Stimulated activated CD8-positive, alpha-beta memory T cell treated with anti-CD3 and anti-CD28 coated beads, Interleukin-7, amount 100 ng/mL, for 1 hour (primary cell): ENCODE results near the gene PDIA5.

ENCODE experiments used
- DNase-seq, 2 donors: peaks; one replicate each; pipeline ENCODE4 v3.0.0-alpha.2; 2020; ENCODE audit warnings: low read depth in 2 of 2

Gene PDIA5

DNA sequence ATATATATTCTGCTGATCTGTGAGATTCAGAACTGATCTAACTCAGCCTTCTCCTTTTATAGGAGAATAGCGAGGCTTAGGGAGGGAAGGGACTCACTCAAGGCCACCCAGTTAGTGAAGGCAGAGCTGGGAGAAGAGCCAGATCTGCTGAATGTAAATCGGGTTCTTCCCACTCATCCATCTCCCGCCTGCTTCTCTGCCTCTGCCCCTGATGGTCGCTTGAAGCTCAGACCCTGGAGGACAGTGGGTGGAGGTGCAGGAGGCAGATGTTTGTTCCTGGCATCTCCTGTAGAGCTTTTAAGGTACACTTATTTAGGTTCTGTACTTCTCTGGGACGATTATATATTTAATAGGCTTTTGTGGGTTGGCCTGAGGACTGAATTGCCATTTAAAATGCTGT, 4.3 kb downstream of the PDIA5 start:
- DNase-seq = no peak

DNA sequence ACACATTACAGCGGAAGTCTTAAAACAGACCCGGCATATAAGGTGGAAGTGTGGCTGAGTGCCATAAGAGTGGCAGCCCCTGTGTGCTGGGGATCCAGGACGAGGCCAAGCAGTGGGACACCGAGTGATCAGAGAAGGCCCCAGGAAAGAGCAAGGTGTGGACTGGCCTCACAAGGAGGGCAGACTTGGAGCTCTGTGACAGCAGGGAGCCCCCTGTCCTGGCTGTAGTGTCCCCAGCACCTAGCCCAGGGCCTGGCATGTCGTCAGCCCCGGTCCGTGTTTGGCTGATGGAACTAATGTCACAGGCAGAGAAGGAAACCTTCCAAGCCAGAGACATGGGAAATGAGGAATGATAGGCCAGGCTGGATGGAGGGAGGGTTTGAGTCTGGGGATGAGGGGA, 4.8 kb downstream of the PDIA5 start:
- no peak for DNase-seq

DNA sequence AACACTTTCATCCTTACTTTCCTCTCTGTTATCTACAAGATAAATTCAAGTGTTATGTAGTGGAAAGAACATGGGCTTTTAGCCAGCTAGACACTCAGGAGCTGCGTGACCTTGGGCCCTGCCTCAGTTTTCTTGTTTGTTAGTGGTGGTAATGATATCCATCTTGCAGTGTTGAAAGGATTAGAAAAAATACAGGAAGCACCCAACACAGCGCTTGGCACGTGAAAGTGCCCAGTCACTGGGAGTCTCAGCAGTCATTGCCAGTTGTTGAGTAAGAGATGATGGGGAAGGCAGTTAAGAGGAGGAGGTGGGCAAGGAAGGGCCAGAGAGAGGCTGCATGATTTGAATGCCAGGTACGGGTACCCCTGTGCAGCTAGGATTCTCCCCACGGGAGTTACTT, 5.3 kb downstream of the PDIA5 start:
- DNase-seq = no peak

DNA sequence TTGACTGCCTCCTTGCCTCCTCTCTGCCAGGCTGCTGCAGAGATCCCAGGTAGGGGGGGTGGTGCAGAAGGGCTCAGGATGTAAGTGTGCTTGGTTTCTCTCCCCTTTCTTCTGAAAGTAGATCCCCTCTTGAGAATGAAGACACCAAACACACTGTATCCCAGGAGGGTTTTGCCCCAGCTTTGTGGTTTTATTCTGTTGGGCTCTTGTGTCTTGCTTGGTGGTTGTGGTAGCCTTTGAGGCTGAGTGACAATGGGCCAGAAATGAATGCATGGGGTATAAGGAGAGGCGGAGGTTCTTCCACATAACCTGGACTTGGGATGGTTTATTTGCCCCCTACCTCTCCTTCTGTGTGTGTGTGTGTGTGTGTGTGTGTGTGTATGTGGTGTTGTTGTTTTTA, 5.7 kb downstream of the PDIA5 start:
- DNase-seq = no peak

DNA sequence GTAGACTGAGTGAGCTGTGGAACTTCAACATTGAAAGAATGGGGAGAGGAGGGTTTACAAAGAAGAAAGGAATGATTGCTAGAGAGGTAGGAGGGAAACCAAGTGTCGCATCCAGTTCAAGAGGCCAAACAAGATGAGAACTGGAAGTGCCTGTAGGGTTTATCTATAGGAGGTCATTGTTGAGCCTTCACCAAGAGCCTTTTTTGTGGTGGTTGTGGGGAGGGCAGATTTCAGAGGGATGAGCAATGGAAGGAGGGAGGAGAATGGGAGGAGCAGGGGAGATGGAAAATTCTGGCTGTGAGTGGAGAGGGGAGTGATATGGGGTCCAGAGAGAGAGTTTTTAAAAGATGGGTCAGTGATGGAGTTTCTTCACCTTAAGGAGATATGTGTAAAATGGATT, 8.5 kb downstream of the PDIA5 start:
- no peak for DNase-seq

DNA sequence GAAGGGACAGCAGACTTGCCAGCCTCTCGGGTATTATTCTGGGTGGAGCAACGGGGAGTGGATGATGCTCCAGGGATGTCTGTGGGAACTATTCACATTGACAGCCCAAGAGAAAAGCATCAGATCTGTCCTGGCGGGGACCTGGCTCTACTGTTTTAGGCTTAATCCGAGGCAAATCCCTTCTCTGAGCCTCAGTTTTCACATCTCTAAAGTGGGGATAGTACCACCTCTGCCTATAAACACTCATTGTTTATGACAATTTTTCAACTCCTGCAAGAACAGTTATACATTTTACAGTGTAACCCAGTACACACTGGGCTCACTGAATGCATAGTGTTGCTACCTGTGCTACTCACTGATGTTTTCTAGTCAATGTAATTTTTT, 9.3 kb downstream of the PDIA5 start:
- no peak for DNase-seq

DNA sequence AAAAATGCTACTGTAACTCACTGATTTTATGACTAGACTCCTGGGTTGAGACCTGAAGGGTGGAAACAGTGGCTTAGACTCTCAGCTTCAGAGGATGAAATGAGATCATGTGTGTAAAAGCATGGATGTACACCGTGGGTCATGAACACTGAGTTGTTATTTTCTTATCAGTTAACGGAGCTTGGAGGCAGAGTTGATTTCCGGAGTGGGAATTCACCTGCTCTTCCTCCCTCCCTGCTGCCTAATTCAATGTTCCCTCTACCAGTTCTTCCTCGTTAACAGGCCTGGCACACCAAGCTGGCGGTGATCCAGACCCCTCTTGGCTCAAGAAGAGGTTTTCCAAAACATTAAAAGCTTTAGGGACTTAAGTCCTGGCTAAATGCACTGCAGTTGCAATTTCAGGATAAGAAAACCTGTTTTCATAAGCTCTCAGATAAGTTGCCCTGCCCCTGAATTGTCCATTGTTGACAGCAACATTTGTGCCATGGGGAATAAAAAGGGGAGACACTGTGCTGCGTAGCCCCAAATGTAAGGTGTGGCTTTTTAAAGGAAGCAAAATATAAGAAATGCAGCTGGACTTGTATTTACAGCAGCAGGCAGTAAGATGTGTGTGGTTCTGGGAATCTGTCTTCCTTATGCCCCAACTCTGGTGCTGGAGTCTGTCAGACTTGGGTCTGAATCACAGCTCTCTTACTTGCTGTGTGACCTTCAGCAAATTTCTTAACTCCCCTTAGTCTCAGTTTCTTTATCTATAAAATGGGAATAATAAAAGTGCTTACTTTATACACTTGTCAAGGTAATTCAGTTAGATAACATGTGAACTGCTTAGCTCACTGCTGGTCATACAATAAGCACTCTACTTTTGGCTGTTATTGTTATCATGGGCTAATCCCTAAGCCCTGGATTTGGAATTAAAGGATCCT, 9.9 kb downstream of the PDIA5 start:
- no peak for DNase-seq

DNA sequence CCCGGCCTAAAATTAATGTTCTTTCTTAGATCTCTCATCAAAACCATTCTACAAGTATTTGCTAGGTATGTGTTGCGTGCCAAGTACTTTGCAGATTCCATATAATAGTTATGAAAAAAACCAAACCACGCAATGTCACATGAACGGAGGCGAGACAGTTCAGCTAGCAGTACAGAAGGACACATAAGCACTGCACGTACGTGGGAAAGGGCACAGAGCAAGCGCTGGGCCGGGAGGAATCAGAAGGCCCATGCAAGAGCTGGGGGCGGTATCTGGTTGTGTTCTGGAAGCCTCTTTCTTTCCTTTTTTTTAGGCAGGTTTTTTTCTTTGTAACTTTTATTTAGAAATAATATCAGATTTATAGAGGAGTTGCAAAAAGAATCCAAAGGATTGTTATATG, 11.3 kb downstream of the PDIA5 start:
- DNase-seq = no peak

DNA sequence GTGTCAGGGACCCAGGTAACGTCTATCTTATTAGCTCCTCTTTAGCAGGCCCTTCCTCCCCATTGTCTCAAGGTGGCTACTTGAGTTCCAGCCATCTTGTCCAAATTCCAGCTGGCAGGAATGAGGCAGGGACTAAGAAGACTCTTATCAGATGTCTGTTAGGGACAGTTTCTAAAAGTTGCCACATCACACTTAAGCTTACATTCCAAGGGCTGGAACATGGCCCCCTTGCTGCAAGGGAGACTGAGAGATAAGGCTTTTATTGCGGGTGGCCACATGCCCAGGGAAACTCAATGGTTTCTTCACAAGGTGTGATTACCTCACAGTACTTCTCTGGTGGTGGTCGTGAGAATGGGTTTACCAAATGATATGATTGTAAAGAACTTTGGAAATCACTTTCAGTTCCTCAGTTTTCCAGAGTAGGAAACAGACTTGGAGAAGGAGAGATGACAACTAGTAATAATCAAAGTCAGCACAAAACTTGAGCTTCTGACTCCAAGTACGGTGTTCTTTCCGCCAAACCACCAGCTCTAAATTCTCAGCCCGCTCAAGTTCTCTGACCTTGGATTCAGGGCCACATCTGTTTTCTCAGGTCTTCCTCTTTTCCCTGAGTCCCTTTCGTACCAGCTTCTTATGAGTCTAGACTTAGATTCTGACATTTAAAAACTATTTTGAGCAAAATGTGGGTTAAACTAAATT, 14.2 kb downstream of the PDIA5 start:
- DNase-seq = no peak

DNA sequence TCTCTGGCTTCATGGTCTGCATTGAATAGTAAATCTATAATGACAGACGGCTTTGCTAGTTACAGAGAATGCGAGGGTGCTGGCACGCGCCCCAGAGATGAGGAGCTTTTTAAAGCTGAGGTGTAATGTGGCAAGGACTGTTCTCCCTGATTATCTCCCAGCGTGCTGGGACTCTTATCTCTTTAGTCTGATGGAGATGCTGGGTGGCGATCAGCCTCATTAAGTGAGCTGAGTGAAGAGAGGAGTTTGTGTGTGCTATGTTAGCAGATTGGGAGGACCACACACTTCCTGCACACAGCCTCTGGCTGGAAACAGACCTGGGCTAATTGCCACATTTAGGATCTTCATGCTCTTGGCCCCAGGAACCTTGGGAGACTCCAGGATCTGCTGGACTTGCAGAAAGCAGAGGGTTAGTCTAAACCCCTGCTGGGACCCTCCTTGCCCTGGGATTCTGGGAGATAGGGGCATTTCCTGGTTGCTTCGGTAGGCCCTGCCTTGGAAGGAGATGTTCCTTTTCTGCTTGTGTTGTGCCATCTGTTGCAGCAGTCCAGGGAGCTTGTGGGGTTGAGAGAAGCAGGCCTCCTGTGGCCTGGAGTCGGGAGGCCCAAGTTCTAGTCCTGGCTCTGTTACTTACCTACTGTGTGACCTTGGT, 15.0 kb downstream of the PDIA5 start:
- DNase-seq = no peak

DNA sequence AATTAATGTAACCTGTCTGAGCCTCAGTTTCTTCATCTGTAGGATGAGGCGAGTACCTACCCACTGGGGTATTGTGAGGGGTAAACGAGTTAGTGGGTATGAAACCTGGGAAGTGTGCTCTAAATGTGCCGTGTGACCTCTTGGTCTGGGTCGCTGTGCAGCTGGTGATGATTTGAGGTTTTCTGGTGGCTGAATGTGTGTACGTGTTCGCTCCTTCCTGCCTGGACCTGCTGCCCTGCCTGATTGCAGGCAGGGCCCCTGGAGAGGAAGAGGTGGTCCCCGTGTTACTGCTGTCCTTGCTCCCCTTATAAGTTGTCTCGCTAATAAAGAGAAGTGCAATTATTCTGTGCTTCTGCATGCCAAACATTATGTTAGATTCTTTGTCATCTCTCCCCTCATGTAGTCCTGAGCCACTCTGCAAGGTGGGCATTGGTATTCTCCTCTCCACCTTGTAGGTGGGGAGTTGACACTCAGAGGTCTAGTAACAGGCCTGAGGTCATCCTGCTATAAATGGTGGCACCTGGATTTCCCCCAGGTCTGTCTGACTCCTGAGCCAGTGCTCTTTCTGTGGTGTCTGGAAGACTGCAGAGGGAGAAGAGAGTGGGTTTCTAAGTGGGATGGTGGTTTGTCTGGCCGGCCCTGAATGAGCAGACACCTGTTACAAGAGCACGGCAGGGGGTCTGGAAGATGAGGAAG, 15.7 kb downstream of the PDIA5 start:
- no peak for DNase-seq

DNA sequence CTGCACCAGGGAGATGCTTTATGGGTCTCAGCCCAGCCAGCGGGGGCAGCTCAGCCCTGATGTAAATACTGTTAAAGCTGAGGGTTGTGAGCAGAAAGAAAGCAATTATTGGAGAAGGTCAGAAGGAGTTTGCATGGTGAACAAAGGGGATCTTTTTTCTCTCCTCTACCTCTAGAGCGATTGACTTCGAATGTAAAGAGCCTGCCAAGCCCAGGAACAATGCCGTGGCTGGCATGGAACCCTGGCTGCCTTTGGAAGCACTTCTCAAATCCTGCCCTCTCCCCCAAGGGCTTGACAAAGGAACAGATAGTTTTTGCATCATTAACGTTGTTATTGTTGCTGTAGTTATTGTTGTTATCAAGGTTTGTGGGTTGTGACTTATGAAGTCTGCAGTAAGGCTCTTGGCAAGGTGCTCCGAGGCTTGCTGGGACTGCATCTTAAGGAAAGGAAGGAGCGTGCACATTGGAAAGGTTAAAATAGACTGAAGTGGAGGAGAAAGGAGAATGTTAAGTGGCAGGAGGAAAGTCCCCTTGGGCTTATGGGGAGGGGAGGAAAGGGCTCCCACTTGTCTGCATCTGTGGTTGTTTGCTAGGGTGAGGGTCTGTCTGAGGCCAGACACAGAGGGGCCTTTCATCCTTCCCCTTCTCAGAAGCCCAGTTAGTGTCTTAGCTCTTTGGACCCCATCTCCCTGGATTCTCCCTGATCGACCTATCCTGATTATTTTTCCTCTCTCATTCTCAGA, 16.7 kb downstream of the PDIA5 start:
- no peak for DNase-seq

DNA sequence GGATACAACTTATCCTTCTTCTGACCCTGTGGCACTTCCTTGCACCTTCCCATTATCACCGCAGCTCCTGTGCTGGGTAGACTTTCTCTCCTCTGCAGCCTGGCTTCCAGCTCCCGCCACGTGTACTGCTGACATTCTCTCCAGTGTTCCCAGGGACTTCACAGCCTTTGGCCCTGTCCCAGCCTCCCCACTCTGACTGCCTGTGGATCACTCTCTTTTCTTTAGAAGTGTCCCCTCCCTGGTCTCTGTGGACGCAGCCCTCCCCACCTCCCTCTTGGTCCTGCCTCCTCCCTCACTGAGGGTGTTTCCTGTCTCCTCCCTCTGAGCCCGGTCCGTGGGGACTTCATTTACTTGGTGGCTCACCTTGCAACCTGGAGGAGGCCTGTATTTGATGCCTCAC, 17.4 kb downstream of the PDIA5 start:
- DNase-seq = no peak

DNA sequence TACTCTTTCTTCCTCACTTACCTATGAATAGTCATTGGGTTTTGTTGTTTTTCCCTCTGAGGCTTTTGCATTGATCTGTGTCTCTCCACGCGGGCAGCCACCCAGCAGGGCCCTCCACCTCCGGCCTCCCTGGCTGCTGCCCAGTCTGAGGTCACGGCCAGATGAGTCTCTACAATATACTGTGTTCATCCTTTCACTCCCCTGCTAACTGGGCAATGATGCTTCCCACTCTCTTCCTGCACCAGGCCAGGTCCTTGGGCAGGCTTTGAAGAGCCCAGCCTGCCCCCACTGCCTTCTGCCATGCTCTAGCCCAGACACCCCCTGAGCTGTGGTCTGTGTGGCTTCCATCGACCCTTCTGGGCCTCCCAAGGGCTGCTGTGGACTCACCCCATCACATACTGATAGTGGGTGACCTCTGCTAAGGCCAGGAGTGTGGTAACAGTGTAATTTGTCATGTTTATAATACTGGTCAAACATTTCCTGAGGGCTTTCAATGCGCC, 18.0 kb downstream of the PDIA5 start:
- DNase-seq = no peak

DNA sequence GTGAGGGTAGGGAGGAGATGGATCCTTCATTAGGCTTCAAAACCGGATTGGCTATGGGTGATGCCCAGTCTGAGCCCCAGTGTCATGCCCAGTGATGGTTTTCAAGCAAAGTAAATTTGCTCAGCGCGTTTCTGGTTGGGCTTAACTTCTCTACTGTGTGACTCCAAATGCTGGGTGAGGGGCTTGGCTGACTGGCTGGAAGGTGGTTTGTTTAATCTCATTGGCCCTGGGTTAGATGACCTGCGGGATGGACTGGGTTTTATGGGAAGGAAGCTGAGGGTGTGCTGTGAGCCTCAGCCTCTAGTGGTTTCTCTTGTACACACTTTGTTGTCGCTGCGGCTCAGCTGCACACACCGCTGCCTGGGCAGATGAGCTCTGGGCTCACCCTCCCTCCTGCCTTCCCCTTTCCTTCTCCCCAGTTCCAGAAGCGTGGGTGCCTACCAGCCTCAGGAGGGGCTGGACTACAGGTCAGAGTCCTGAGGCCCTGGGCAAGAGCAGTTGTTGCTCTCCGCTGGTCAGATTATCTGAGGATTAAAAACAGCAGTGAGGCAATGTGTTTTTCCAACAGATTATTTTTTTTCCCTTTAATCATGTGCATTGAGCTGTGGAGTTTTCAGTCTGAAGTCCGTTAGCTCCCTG, 18.6 kb downstream of the PDIA5 start:
- no peak for DNase-seq

DNA sequence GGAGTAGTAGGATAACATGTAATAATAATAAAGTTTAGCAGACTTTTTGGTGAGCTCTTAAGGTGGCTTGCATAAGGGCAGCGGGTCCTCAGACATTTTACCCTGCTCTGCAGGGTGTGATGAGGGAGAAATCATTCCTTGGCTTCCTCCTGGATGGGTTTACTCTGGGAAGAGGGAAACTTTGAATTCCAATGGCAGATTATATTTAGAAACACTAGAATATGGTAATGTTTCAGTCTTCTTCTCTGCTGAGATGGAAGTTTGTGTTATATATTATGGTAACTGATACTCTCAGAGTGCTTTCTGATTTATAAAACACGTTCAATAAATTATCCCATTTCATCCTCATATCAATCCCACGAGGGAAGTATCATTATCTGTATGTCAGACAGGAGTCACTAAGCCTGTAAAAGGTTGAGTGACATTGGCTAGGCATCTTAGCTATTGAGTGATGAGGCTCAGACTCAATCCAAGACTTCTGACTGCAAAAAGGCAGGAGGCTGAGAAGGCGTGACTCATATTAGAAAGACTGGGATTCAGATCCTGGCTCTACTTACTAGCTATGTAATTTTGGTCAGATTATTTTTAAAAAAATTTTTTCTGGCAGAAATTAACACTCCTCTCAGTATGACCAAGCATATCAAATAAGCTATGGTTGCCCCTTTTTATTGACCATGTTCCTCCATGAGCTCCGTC, 19.3 kb downstream of the PDIA5 start:
- no peak for DNase-seq

DNA sequence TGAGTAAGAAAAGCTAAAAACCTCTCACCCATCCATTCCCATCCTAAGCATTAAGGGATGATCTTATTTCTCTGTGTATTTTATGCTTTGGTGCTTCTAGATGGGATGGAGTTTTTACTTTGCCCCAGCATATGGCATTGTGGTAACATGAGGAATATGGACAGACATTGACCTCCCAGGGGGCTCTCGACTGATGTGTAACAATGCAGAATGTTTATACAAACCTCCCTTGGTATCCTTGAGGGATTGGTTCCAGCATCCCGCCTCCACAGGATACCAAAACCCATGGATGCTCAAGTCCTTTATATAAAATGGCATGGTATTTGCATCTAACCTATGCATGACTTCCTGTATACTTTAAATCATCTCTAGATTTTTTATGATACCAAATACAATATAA, 21.6 kb downstream of the PDIA5 start:
- DNase-seq = no peak

DNA sequence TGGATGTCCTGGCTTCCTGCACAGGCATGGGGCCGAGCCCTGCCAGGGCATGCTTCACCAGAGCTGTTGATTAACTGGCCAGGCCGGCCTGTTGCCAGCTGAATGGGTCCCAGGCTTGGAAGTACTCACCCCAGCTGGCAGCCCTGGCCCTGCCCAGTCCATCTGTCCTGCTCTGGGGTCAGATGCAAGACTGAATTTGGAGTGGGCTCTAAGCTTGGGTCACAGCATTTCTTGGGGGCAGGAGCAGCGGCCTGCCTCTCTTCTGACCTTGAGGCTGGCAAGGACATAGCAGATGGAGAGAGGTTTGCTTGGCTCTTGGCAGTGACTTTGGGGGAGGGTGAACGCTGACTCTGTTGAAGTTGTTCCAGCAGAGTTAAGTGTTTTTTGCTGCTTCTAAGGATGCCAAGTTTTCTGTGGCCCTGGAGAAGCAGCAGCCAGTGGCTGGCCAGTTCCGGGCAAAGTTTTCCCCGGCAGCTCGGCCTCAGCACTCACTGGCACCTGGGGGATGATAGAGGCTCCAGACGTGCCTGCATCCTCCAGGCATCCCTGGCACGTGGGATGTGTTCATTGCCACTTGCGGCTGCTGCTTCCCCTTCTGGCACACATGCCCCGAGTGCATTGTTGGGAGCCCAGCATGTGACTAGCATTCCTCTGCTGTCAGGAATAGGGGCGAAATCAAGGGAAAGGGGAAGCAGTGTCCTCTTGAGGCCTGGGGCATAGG, 22.9 kb downstream of the PDIA5 start:
- no peak for DNase-seq

DNA sequence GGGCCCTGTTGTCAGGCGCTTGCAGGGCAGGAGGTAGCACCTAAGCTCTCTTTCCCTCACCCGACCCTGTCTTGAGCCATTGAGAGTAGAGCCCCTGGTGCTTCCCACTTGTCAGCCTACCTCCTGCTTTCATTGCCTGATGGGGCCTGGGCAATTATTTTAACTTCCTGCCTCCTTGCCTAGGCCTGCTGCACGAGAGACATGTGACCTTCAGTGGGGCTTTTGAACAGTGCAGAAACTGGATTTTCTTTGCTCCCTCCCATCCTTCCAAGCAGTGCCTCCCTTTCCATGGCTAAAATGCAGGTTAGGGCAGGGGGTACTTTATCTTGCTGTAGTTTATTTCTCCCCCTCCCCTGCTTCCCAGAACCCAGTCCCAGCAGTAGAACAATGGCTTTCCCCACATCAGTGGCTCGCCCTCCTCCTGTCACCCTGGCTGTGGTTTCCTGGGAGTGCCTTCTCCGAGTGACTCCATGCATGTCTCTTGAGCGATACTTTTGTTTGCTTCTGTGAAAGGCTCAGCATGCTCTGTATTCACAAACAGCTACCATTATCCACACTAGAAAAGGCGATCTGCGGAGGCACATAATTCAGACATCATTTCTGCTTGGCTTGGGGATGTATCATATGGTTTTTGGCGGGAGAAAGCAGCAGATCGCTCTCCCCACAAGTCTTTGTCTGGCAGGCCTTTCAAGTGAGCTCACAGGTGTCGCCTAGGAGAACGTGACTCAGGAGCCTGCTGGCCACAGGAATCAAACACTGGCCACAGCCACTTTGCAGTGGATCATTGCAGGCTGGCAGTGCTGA, 24.1 kb downstream of the PDIA5 start:
- no peak for DNase-seq
